GM23338 (cell line): ENCODE data around the gene CYTH1. TPM values are rescaled to one million over a fixed set of nuclear protein-coding genes. Genes with fewer than 3 reads are reported as not detected.

ENCODE experiments used
- ATAC-seq: fragments of 200-7000 bp; cut with Tn5 transposase; 3 replicates; pipeline ENCODE4 v1.9.1; 2020
- DNase-seq: peaks from one replicate; pipeline ENCODE4 v3.0.0-alpha.2; 2015; ENCODE audit warnings: low spot score
- H2AFZ ChIP-seq: fragments of 200-600 bp; sonication (generic); 2 replicates; pipeline ENCODE4 v1.8.0; 2016; ENCODE audit warnings: antibody characterized with exemption, mild to moderate bottlenecking, moderate library complexity
- H3F3A ChIP-seq: fragments of 200-600 bp; sonication (generic); replicated peaks from 2 replicates; pipeline ENCODE4 v1.8.0; 2017; ENCODE audit warnings: antibody characterized with exemption, mixed run types, low read depth
- H3K27ac ChIP-seq: fragments of 200-600 bp; sonication (generic); 2 replicates; pipeline ENCODE4 v1.6.1; 2016; ENCODE audit warnings: low read depth
- H3K27me3 ChIP-seq: fragments of 200-600 bp; sonication (generic); 2 replicates; pipeline ENCODE4 v1.8.0; 2016; ENCODE audit warnings: mild to moderate bottlenecking, mixed run types, moderate library complexity; ENCODE audit not compliant: insufficient read depth
- H3K36me3 ChIP-seq: fragments of 200-600 bp; sonication (generic); 2 replicates; pipeline ENCODE4 v1.8.0; 2016; ENCODE audit warnings: mild to moderate bottlenecking; ENCODE audit not compliant: insufficient read depth
- H3K4me1 ChIP-seq: fragments of 200-600 bp; sonication (generic); 2 replicates; pipeline ENCODE4 v1.8.0; 2016; ENCODE audit warnings: mild to moderate bottlenecking, moderate library complexity; ENCODE audit not compliant: insufficient read depth
- H3K4me2 ChIP-seq: fragments of 200-600 bp; sonication (generic); 2 replicates; pipeline ENCODE4 v1.7.1; 2017; ENCODE audit warnings: mixed run types
- H3K4me3 ChIP-seq: fragments of 200-600 bp; sonication (generic); 2 replicates; pipeline ENCODE4 v1.6.1; 2016; ENCODE audit warnings: mixed run types
- H3K79me2 ChIP-seq: fragments of 200-600 bp; sonication (generic); replicated peaks from 2 replicates; pipeline ENCODE4 v1.8.0; 2017; ENCODE audit warnings: mild to moderate bottlenecking; ENCODE audit not compliant: insufficient read depth
- H3K9me2 ChIP-seq: fragments of 200-600 bp; sonication (generic); 2 replicates; pipeline ENCODE4 v1.8.0; 2017; ENCODE audit not compliant: insufficient read depth
- H4K20me1 ChIP-seq: fragments of 200-600 bp; sonication (generic); replicated peaks from 2 replicates; pipeline ENCODE4 v1.8.0; 2017; ENCODE audit warnings: mild to moderate bottlenecking; ENCODE audit not compliant: insufficient read depth
- H3K27ac Mint-ChIP-seq: 2 replicates; pipeline ENCODE4 v1.8.0; 2020; ENCODE audit warnings: inconsistent platforms, mild to moderate bottlenecking, moderate library complexity, mixed read lengths
- H3K27me3 Mint-ChIP-seq: 3 replicates; pipeline ENCODE4 v1.8.0; 2022; ENCODE audit warnings: low read depth, mild to moderate bottlenecking, moderate library complexity, mixed read lengths, inconsistent platforms; ENCODE audit not compliant: insufficient read depth, poor library complexity
- H3K36me3 Mint-ChIP-seq: 3 replicates; pipeline ENCODE4 v1.8.0; 2021; ENCODE audit warnings: low read depth, mild to moderate bottlenecking, inconsistent platforms, moderate library complexity, mixed read lengths
- H3K4me1 Mint-ChIP-seq: 3 replicates; pipeline ENCODE4 v1.8.0; 2020; ENCODE audit warnings: mild to moderate bottlenecking, inconsistent platforms, mixed read lengths
- H3K4me3 Mint-ChIP-seq: 3 replicates; pipeline ENCODE4 v1.8.0; 2021; ENCODE audit warnings: moderate library complexity, mild to moderate bottlenecking, inconsistent platforms, mixed read lengths
- H3K9me3 Mint-ChIP-seq: 3 replicates; pipeline ENCODE4 v1.8.0; 2020; ENCODE audit warnings: moderate library complexity, mild to moderate bottlenecking, inconsistent platforms, mixed read lengths
- CTCF ChIP-seq, 2 experiments: fragments of 200-600 bp in 1 of 2; sonication (generic) in 1 of 2; conservative IDR thresholded peaks; 2 replicates each; pipeline versions ENCODE4 v1.5.1 to v1.6.1; 2016 to 2017; ENCODE audit warnings: antibody characterized with exemption in 2 of 2, low read depth in 2 of 2, mild to moderate bottlenecking in 2 of 2, moderate library complexity in 1 of 2
- ETS1 ChIP-seq: IDR thresholded peaks from 2 replicates; pipeline ENCODE4 v1.6.1; 2016; ENCODE audit warnings: antibody characterized with exemption
- JUNB ChIP-seq: IDR thresholded peaks from one replicate; pipeline ENCODE4 v1.6.1; 2016; ENCODE audit warnings: antibody characterized with exemption; ENCODE audit not compliant: unreplicated experiment
- NANOG ChIP-seq: IDR thresholded peaks from 2 replicates; pipeline ENCODE4 v1.6.1; 2016; ENCODE audit warnings: antibody characterized with exemption, borderline replicate concordance
- POLR2AphosphoS5 ChIP-seq: IDR thresholded peaks from 2 replicates; pipeline ENCODE4 v1.6.1; 2016; ENCODE audit warnings: antibody characterized with exemption, low read depth
- REST ChIP-seq: IDR thresholded peaks from one replicate; pipeline ENCODE4 v1.6.1; 2018; ENCODE audit warnings: antibody characterized with exemption; ENCODE audit not compliant: unreplicated experiment
- ZNF114 ChIP-seq: fragments of 250-450 bp; sonication (Bioruptor Pico); IDR thresholded peaks from 2 replicates; pipeline ENCODE4 v1.5.0; 2020; ENCODE audit warnings: mild to moderate bottlenecking, moderate library complexity
- ZNF331 ChIP-seq: fragments of 250-450 bp; sonication (Bioruptor Pico); IDR thresholded peaks from 2 replicates; pipeline ENCODE4 v1.5.0; 2020; ENCODE audit warnings: low read depth, mild to moderate bottlenecking, moderate library complexity
- ZNF462 ChIP-seq: fragments of 250-450 bp; sonication (Bioruptor Pico); IDR thresholded peaks from 2 replicates; pipeline ENCODE4 v1.5.0; 2020; ENCODE audit warnings: mild to moderate bottlenecking, moderate library complexity
- polyA plus RNA-seq: library from polyadenylated mRNA; unstranded; fragments of >200 nt; fragmentation: Nextera tagmentation; extraction: Ambion mirVana; gene quantifications from 2 replicates; pipeline ENCODE4 v1.2.1, GENCODE V29; 2016
- total RNA-seq: library from RNA; depleted of rRNA; stranded (reverse); fragments of >200 nt; shearing (Covaris generic); gene quantifications from 2 replicates; pipeline ENCODE4 v1.2.3, GENCODE V29; 2014

CYTH1 gene
- total and polyA plus RNA-seq, 2 experiments from 2014 or later = 13.8 to 14.5 TPM

- no peak for TF ChIP-seq CTCF (conservative IDR thresholded peaks at IDR 0.05; ENCODE audit: low read depth in 2 of 2)
- no peak for TF ChIP-seq ETS1
- no peak for TF ChIP-seq ZNF331 (CRISPR knock-in tag)
- TF ChIP-seq POLR2AphosphoS5 = no peak
- no peak for TF ChIP-seq JUNB
- TF ChIP-seq NANOG = no peak
Observed at GRCh38 chr17:78676412-78677302, 105.4 kb downstream of the CYTH1 start (continued).

- no peak for ATAC-seq
- H3K4me3 Mint-ChIP-seq = no peak overlapping the region
- H2AFZ ChIP-seq = no peak overlapping the region
- TF ChIP-seq NANOG (no peak), REST (no peak), ZNF114 (CRISPR knock-in tag) (no peak), ZNF462 (CRISPR knock-in tag) (no peak)
- H3K4me2 ChIP-seq = no peak overlapping the region
- H3K4me1 ChIP-seq = no peaks in the 10 kb centered on the region
- no peaks in the 10 kb centered on the region for H3K79me2 ChIP-seq
- no peak for DNase-seq
- no peaks in the 10 kb centered on the region; the same call in 1 of the 2 replicates for H4K20me1 ChIP-seq
- H3K36me3 Mint-ChIP-seq = peaks cover 6% of the 10 kb centered on the region
- peaks cover 10% of the 10 kb centered on the region; the same call in 2 of the 3 replicates for H3K4me1 Mint-ChIP-seq
- no peaks in the 10 kb centered on the region for H3K9me2 ChIP-seq
- H3K9me3 Mint-ChIP-seq = no peaks in the 10 kb centered on the region; the same call in 2 of the 3 replicates
- H3K27me3 ChIP-seq = no peaks in the 10 kb centered on the region
- H3K27me3 Mint-ChIP-seq = peaks cover 4% of the 10 kb centered on the region
- H3F3A ChIP-seq = no peaks in the 10 kb centered on the region
- H3K4me3 ChIP-seq = no peak overlapping the region
- no peaks in the 10 kb centered on the region for H3K36me3 ChIP-seq
- H3K27ac ChIP-seq = no peak overlapping the region
- H3K27ac Mint-ChIP-seq = no peak overlapping the region
Observed at GRCh38 chr17:78675836-78676235, 106.2 kb downstream of the CYTH1 start.
